ENCODE measurements around the gene UBE2I.

GRCh38 chr16:1260101-1260680 lies 49.2 kb upstream of the UBE2I start:
- TF ChIP-seq CTCF (IDR thresholded peaks at IDR 0.05; ENCODE audit: low read length) (no peak), EZH2 (IDR thresholded peaks at IDR 0.05; ENCODE audit: borderline replicate concordance, low read length) (no peak)

Measured in OCI-LY1 (cell line).